Trophoblast cell (in vitro differentiated cells and primary cell): ENCODE data around the gene ASAP3.

Experiments
- DNase-seq, 2 donors: peaks; one replicate each; pipeline ENCODE4 v3.0.0-alpha.2; 2016
- H2AFZ ChIP-seq: 2 replicates; pipeline ENCODE4 v1.6.1; 2013; ENCODE audit warnings: low read length, moderate library complexity, mild to moderate bottlenecking; ENCODE audit not compliant: insufficient read depth, poor library complexity
- H2AK5ac ChIP-seq: 2 replicates; pipeline ENCODE4 v1.6.1; 2013; ENCODE audit warnings: mild to moderate bottlenecking, low read length
- H2BK120ac ChIP-seq: 2 replicates; pipeline ENCODE4 v1.6.1; 2013; ENCODE audit warnings: low read length, mild to moderate bottlenecking, moderate library complexity; ENCODE audit not compliant: insufficient read depth, poor library complexity
- H2BK12ac ChIP-seq: 2 replicates; pipeline ENCODE4 v1.6.1; 2013; ENCODE audit warnings: mild to moderate bottlenecking, low read length, moderate library complexity
- H2BK5ac ChIP-seq: 2 replicates; pipeline ENCODE4 v1.6.1; 2013; ENCODE audit warnings: low read length, low read depth, moderate library complexity, mild to moderate bottlenecking; ENCODE audit not compliant: poor library complexity
- H3K14ac ChIP-seq: 2 replicates; pipeline ENCODE4 v1.6.1; 2013; ENCODE audit warnings: mild to moderate bottlenecking, low read length
- H3K18ac ChIP-seq: 2 replicates; pipeline ENCODE4 v1.6.1; 2013; ENCODE audit warnings: mild to moderate bottlenecking, low read length
- H3K23ac ChIP-seq: 2 replicates; pipeline ENCODE4 v1.6.1; 2013; ENCODE audit warnings: low read length
- H3K27ac ChIP-seq: 2 replicates; pipeline ENCODE4 v1.5.1; 2013; ENCODE audit warnings: low read depth, mild to moderate bottlenecking, inconsistent platforms, low read length, moderate library complexity
- H3K27me3 ChIP-seq: 2 replicates; pipeline ENCODE4 v1.6.1; 2013; ENCODE audit warnings: inconsistent platforms, mild to moderate bottlenecking, low read length, moderate library complexity; ENCODE audit not compliant: insufficient read depth
- H3K36me3 ChIP-seq, 2 experiments: 1 replicate in 1 of 2; 2 replicates in 1 of 2; pipeline ENCODE4 v1.6.1; 2013; ENCODE audit warnings: low read length in 2 of 2, mild to moderate bottlenecking in 2 of 2, moderate library complexity in 1 of 2; ENCODE audit not compliant: insufficient read depth in 2 of 2, control insufficient read depth in 1 of 2
- H3K4ac ChIP-seq: 2 replicates; pipeline ENCODE4 v1.6.1; 2013; ENCODE audit warnings: low read depth, mild to moderate bottlenecking, low read length, moderate library complexity
- H3K4me1 ChIP-seq, 2 experiments: 1 replicate in 1 of 2; 2 replicates in 1 of 2; pipeline ENCODE4 v1.6.1; 2013; ENCODE audit warnings: low read length in 2 of 2, mild to moderate bottlenecking in 2 of 2, moderate library complexity in 1 of 2; ENCODE audit not compliant: insufficient read depth in 2 of 2, control insufficient read depth in 1 of 2
- H3K4me2 ChIP-seq: 2 replicates; pipeline ENCODE4 v1.6.1; 2013; ENCODE audit warnings: inconsistent platforms, mild to moderate bottlenecking, low read length, moderate library complexity
- H3K4me3 ChIP-seq: 2 replicates; pipeline ENCODE4 v1.5.1; 2013; ENCODE audit warnings: mild to moderate bottlenecking, low read depth, low read length, inconsistent platforms
- H3K79me1 ChIP-seq: one replicate; pipeline ENCODE4 v1.6.1; 2013; ENCODE audit warnings: low read length
- H3K79me2 ChIP-seq: 2 replicates; pipeline ENCODE4 v1.6.1; 2013; ENCODE audit warnings: low read length, mild to moderate bottlenecking; ENCODE audit not compliant: control insufficient read depth, insufficient read depth, poor library complexity
- H3K9ac ChIP-seq: 2 replicates; pipeline ENCODE4 v1.6.1; 2013; ENCODE audit warnings: mild to moderate bottlenecking, low read length
- H3K9me3 ChIP-seq: 2 replicates; pipeline ENCODE4 v1.6.1; 2013; ENCODE audit warnings: low read depth, mild to moderate bottlenecking, control low read depth, inconsistent platforms, low read length; ENCODE audit not compliant: insufficient read depth
- H4K12ac ChIP-seq: 2 replicates; pipeline ENCODE4 v1.6.1; 2013; ENCODE audit warnings: low read depth, mild to moderate bottlenecking, low read length, moderate library complexity
- H4K8ac ChIP-seq: 2 replicates; pipeline ENCODE4 v1.6.1; 2013; ENCODE audit warnings: low read depth, mild to moderate bottlenecking, low read length, moderate library complexity
- H4K91ac ChIP-seq: one replicate; pipeline ENCODE4 v1.6.1; 2013; ENCODE audit warnings: low read depth, mild to moderate bottlenecking, low read length, moderate library complexity
- WGBS: extraction: QIAGEN DNeasy Blood & Tissue Kit; methylation state at CpG from one replicate; pipeline ENCODE4 v1.1.7; 2013; ENCODE audit warnings: missing lambda C conversion rate; ENCODE audit not compliant: insufficient read length, insufficient coverage; ENCODE audit errors: extremely low coverage; 5-methylcytosine and 5-hydroxymethylcytosine counted together

The ASAP3 gene

DNA sequence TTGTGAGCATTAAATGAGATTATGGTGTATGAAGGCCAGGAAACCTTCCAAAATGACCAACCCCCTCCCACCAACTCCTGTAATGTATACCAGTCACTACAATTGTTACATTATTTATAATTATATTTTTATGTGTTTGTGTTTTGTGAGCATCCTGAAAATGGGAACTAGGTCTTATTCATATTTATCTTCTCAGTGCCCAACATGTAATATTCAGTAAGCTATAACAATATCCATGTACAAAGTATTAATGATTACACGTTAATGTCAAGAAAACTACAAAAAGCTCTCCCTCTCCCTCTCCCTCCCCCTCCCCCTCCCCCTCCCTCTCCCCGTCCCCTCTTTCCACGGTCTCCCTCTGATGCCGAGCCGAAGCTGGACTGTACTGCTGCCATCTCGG, 19.0 kb upstream of the ASAP3 start:
- whole genome bisulfite sequencing = no CpG with 5 or more reads among the region's 6 CpGs
- no peak overlapping the region for H3K27ac ChIP-seq

DNA sequence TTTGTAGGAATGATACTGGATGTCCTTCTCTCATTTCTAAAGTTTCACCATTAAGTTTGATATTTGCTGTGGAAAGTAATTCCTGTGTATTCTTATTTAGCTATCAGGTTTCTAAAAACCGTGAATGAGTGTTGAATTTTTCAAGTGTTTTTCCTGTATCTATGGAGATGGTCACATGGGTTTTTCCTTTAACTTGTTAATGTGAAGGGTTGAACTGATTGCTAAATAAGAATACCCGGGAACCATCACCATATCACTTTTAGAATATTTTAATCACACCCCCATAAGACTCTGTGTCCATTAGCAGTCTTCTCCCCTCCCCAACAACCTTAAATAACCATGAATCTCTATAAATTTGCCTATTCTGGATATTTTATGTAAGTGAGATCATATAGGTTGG, 16.5 kb upstream of the ASAP3 start:
- no peak overlapping the region for H4K8ac ChIP-seq
- H3K79me1 ChIP-seq = no peaks in the 10 kb centered on the region
- H3K27ac ChIP-seq = no peak overlapping the region
- no peaks in the 10 kb centered on the region for H3K9me3 ChIP-seq
- H2BK120ac ChIP-seq = no peak overlapping the region
- no peak overlapping the region for H2AK5ac ChIP-seq
- no peak overlapping the region for H2BK5ac ChIP-seq
- H3K4ac ChIP-seq = no peak overlapping the region
- H3K14ac ChIP-seq = no peak overlapping the region
- no peak for DNase-seq
- H3K27me3 ChIP-seq = no peaks in the 10 kb centered on the region
- no peak overlapping the region for H2AFZ ChIP-seq
- H3K4me1 ChIP-seq = peaks cover 0 to 1% of the 10 kb centered on the region in 2 experiments
- H2BK12ac ChIP-seq = no peak overlapping the region
- no peaks in the 10 kb centered on the region for H3K36me3 ChIP-seq
- WGBS = no CpG with 5 or more reads among the region's 2 CpGs
- no peaks in the 10 kb centered on the region for H3K79me2 ChIP-seq
- H4K91ac ChIP-seq = no peak overlapping the region
- no peak overlapping the region for H3K18ac ChIP-seq
- no peak overlapping the region for H3K23ac ChIP-seq
- no peak overlapping the region for H3K4me2 ChIP-seq
- no peak overlapping the region for H3K9ac ChIP-seq
- H4K12ac ChIP-seq = no peak overlapping the region
- H3K4me3 ChIP-seq = no peak overlapping the region

More for the DNA sequence above, 19.0 kb upstream of the ASAP3 start:
- H3K18ac ChIP-seq = no peak overlapping the region
- no peak overlapping the region for H4K91ac ChIP-seq
- H2BK5ac ChIP-seq = no peak overlapping the region
- H2AK5ac ChIP-seq = no peak overlapping the region
- H3K23ac ChIP-seq = no peak overlapping the region
- H3K9me3 ChIP-seq = no peaks in the 10 kb centered on the region
- H2AFZ ChIP-seq = no peak overlapping the region
- H2BK12ac ChIP-seq = no peak overlapping the region
- H4K8ac ChIP-seq = no peak overlapping the region
- no peaks in the 10 kb centered on the region for H3K27me3 ChIP-seq
- H3K4ac ChIP-seq = no peak overlapping the region
- H3K79me1 ChIP-seq = no peaks in the 10 kb centered on the region
- no peak overlapping the region for H3K4me3 ChIP-seq
- H2BK120ac ChIP-seq = no peak overlapping the region
- no peak overlapping the region for H3K4me2 ChIP-seq
- H3K14ac ChIP-seq = no peak overlapping the region
- peaks cover 8 to 11% of the 10 kb centered on the region in 2 experiments for H3K4me1 ChIP-seq
- DNase-seq = no peak
- H3K9ac ChIP-seq = no peak overlapping the region
- H3K79me2 ChIP-seq = no peaks in the 10 kb centered on the region
- no peak overlapping the region for H4K12ac ChIP-seq
- H3K36me3 ChIP-seq = no peaks in the 10 kb centered on the region

DNA sequence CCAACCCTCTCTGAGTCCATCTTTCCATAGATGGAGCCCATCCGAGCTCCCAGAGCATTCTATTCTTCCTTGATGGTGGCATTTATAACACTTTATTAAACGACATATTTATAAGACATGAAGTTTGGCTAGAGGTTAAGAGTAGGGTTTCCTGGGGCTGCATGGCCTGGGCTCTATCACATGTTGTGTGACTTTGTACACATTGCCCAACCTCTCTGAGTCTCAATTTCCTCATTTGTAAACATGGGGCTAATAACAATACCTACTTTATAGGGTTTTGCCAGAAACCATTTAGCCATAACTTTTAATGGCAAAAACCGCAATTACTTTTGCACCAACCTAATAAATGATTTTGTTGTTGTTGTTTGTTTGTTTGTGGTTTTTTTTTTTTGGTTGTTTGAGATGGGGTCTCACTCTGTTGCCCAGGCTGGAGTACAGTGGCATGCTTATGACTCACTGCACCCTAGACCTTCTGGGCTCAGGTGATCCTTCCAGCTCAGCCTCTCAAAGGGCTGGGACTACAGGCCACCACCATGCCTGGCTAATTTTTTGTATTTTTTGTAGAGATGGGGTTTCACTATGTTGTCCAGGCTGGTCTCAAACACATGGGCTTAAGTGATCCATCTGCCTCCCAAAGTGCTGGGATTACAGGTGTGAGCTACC, 13.9 kb upstream of the ASAP3 start:
- no CpG with 5 or more reads among the region's 3 CpGs for WGBS

DNA sequence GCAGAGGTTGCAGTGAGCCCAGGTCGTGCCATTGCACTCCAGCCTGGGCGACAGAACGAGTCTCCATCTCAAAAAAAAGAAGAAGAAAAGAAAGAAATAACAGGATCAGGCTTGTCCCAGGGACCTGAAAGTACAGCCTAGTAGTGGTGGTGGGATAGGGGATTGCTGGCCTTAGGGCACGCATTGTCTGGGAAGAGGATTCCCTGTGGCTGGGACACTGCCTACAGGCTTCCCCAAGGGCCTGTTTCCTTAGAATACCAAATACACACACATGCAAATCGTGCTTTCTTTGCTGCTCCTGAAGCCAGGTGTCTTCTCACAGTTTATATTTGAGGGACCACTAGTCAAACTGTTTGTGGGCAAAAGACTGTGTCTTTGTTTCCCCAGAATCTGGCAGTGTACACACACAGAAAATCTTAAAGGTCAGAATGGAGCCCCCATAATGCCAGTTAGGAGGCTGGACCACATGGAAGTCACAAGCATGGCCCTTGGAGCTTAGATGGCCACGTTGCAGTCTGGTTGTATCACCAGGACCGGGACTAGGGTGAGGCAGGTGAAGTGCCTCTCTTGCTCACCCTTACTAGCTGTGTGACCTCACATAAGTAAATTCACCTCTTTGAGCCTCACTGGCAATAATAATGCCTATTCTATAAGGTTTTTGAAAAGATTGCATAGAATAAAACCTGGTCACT, 12.7 kb upstream of the ASAP3 start:
- Histone ChIP-seq H2BK5ac (no peak overlapping the region), H3K9ac (no peak overlapping the region), H4K91ac (no peak overlapping the region), H3K27ac (no peak overlapping the region), H3K14ac (no peak overlapping the region), H3K4ac (no peak overlapping the region), H3K79me1 (no peaks in the 10 kb centered on the region), H3K4me2 (no peak overlapping the region), H3K23ac (no peak overlapping the region), H3K27me3 (no peaks in the 10 kb centered on the region), H2AK5ac (no peak overlapping the region), H3K36me3 (no peaks in the 10 kb centered on the region), H2BK120ac (no peak overlapping the region), H2BK12ac (no peak overlapping the region), H4K8ac (no peak overlapping the region), H3K4me1 (peaks cover 0 to 1% of the 10 kb centered on the region in 2 experiments), H3K9me3 (no peaks in the 10 kb centered on the region), H3K79me2 (no peaks in the 10 kb centered on the region), H3K4me3 (no peak overlapping the region), H3K18ac (no peak overlapping the region), H2AFZ (no peak overlapping the region), H4K12ac (no peak overlapping the region)
- no CpG with 5 or more reads among the region's 7 CpGs for WGBS
- peak; percentile 88 to 95 for DNase-seq

More for the DNA sequence above, 13.9 kb upstream of the ASAP3 start:
- H3K27me3 ChIP-seq = no peaks in the 10 kb centered on the region
- no peak overlapping the region for H3K18ac ChIP-seq
- no peak overlapping the region for H2BK12ac ChIP-seq
- no peak overlapping the region for H2BK120ac ChIP-seq
- H3K14ac ChIP-seq = no peak overlapping the region
- no peak overlapping the region for H2AFZ ChIP-seq
- H3K79me2 ChIP-seq = no peaks in the 10 kb centered on the region
- no peak overlapping the region for H3K9ac ChIP-seq
- no peak overlapping the region for H2AK5ac ChIP-seq
- H3K4me3 ChIP-seq = no peak overlapping the region
- H3K23ac ChIP-seq = no peak overlapping the region
- no peak overlapping the region for H3K4me2 ChIP-seq
- no peak overlapping the region for H4K12ac ChIP-seq
- no peaks in the 10 kb centered on the region for H3K36me3 ChIP-seq
- H3K79me1 ChIP-seq = no peaks in the 10 kb centered on the region
- no peak overlapping the region for H3K4ac ChIP-seq
- no peak overlapping the region for H3K27ac ChIP-seq
- no peak overlapping the region for H2BK5ac ChIP-seq
- no peaks in the 10 kb centered on the region for H3K9me3 ChIP-seq
- no peak overlapping the region for H4K91ac ChIP-seq
- no peak for DNase-seq
- peaks cover 0 to 1% of the 10 kb centered on the region in 2 experiments for H3K4me1 ChIP-seq
- H4K8ac ChIP-seq = no peak overlapping the region
